Gastrocnemius medialis (tissue), 4 donors: ENCODE results near the gene TCN2. TPM values are rescaled to one million over a fixed set of nuclear protein-coding genes. Genes with fewer than 3 reads are reported as not detected.
A peak's percentile ranks its signal among the peaks of the same experiment; 100 is the strongest.

Experiments
- ATAC-seq, 2 donors: fragments of 150-250 bp; one replicate each; pipeline ENCODE4 v1.9.1; 2016
- DNase-seq, 2 donors: peaks; one replicate each; pipeline ENCODE4 v3.0.0-alpha.2; 2019
- H3K27ac ChIP-seq, 4 donors: fragments of 200-600 bp; sonication (generic); 1 replicate in 1 of 4; 2 replicates in 3 of 4; pipeline ENCODE4 v1.5.1; 2016 to 2018; ENCODE audit warnings: mild to moderate bottlenecking in 2 of 4, moderate library complexity in 1 of 4
- H3K27me3 ChIP-seq, 3 donors: fragments of 200-600 bp; sonication (generic) in 2 of 3; 1 replicate in 1 of 3; 2 replicates in 2 of 3; pipeline versions ENCODE4 v1.5.1 to v1.6.0; 2016 to 2019; ENCODE audit warnings: mild to moderate bottlenecking in 1 of 3, moderate library complexity in 1 of 3
- H3K36me3 ChIP-seq, 2 donors: fragments of 200-600 bp; sonication (generic) in 1 of 2; one replicate each; pipeline ENCODE4 v1.5.1; 2017 to 2018
- H3K4me1 ChIP-seq, 2 donors: fragments of 200-600 bp; sonication (generic) in 1 of 2; one replicate each; pipeline ENCODE4 v1.5.1; 2016 to 2017; ENCODE audit warnings: mild to moderate bottlenecking in 2 of 2
- H3K4me3 ChIP-seq, 4 donors: fragments of 200-600 bp; sonication (generic) in 3 of 4; 1 replicate in 1 of 4; 2 replicates in 3 of 4; pipeline ENCODE4 v1.5.1; 2016 to 2019; ENCODE audit warnings: mild to moderate bottlenecking in 2 of 4
- H3K9me3 ChIP-seq, 3 donors: fragments of 200-600 bp; sonication (generic) in 2 of 3; 1 replicate in 1 of 3; 2 replicates in 2 of 3; pipeline ENCODE4 v1.5.1; 2016 to 2019
- CTCF ChIP-seq, 5 experiments: fragments of 450-650 bp in 3 of 5; fragments of 200-600 bp in 2 of 5; sonication (generic) in 2 of 5; IDR thresholded peaks in 4 of 5; conservative IDR thresholded peaks in 1 of 5; 1 replicate in 4 of 5; 2 replicates in 1 of 5; pipeline ENCODE4 v1.5.1; 2016 to 2019; ENCODE audit warnings: antibody characterized with exemption in 5 of 5, mild to moderate bottlenecking in 3 of 5, moderate library complexity in 3 of 5
- POLR2A ChIP-seq, 2 donors: fragments of 450-650 bp; IDR thresholded peaks; one replicate each; pipeline ENCODE4 v1.6.1; 2017; ENCODE audit warnings: antibody characterized with exemption in 2 of 2, mild to moderate bottlenecking in 2 of 2, moderate library complexity in 2 of 2
- in situ Hi-C, 4 donors: fragments of 200-750 bp; cut with MboI; loops; one replicate each; pipeline versions ENCODE4 v1.15.0 to v1.8.0; 2017; ENCODE audit warnings: low sequenced_read_pairs in 4 of 4
- intact Hi-C: fragments of 100-400 bp; cut with DNase I; formaldehyde crosslinking; loops from one replicate; pipeline ENCODE4 v1.15.1; 2023; ENCODE audit warnings: low total_unique reads
- total RNA-seq, 4 donors: library from RNA; depleted of rRNA; stranded (reverse); fragments of >200 nt; gene quantifications; one replicate each; pipeline versions ENCODE4 v1.1.0 to v1.2.3, GENCODE V29; 2016

TCN2 gene
- total RNA-seq, 4 donors from 2014 or later = 5.1 to 12.8 (median 11.7) TPM

GRCh38 chr22:30574997-30575671 lies 31.8 kb upstream of the TCN2 start:
- H3K9me3 ChIP-seq = no peaks in the 10 kb centered on the region
- peaks cover 0 to 10% of the 10 kb centered on the region in 2 donors for H3K4me1 ChIP-seq
- intact Hi-C loops (no loop called here), in situ Hi-C loops (no loop called here)
- ATAC-seq = peak in 1 of 2 donors; percentile 15
- H3K36me3 ChIP-seq = peaks cover 0 to 48% of the 10 kb centered on the region in 2 donors
- DNase-seq = no peak
- H3K27ac ChIP-seq = no peak overlapping the region
- no peaks in the 10 kb centered on the region for H3K27me3 ChIP-seq
- TF ChIP-seq CTCF (IDR thresholded peaks at IDR 0.05 in 4 of 5, conservative IDR thresholded peaks at IDR 0.05 in 1 of 5) = peak in 1 of 5 experiments; percentile 16
- no peak for TF ChIP-seq POLR2A (IDR thresholded peaks at IDR 0.05)
- H3K4me3 ChIP-seq = no peak overlapping the region

DNA sequence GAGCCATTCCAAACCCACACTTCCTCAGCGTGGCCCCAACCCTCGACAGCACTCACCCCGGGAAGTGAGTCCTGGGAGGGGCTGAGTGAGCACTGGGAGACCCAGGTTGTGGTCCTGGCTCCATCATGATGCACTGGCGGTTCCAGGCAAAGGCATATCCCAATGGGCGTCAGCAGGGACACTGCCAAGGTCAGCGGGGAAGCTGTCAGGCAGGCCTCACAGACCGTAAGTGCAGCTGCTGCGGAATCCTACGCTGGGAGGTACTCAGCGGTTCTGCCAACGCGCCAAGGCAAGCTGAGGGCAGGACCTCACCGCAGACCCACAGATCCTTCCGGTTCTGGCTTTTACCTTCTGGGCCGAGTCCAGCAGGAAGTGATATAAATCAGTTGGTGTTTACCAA lies 31.1 kb upstream of the TCN2 start:
- H3K9me3 ChIP-seq = no peaks in the 10 kb centered on the region
- no peak for ATAC-seq
- in situ Hi-C loops (no loop called here), intact Hi-C loops (no loop called here)
- peaks cover 0 to 55% of the 10 kb centered on the region in 2 donors for H3K36me3 ChIP-seq
- peaks cover 0 to 10% of the 10 kb centered on the region in 2 donors for H3K4me1 ChIP-seq
- TF ChIP-seq CTCF (IDR thresholded peaks at IDR 0.05 in 4 of 5, conservative IDR thresholded peaks at IDR 0.05 in 1 of 5) (no peak), POLR2A (IDR thresholded peaks at IDR 0.05) (no peak)
- H3K4me3 ChIP-seq = no peak overlapping the region
- DNase-seq = no peak
- H3K27ac ChIP-seq = no peak overlapping the region
- no peaks in the 10 kb centered on the region for H3K27me3 ChIP-seq

DNA sequence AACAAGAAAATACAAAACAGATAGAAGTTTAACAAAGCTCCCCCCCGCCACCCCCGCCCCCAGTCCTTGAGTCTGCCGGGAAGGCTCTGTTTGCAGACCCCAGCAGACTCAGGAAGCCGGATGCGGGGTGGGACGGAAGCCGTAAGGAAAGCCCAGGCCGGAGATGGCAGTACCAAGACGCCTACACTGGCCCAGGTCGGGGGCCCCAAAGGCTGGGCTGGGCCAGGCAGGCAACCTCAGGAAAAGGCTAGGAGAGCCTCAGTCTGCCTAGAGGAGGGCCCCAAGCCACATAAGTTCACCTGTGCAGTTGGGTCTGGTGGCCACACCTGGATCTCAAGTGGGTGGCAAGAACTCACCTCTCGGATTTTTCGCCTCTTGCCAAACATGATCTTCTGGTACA lies 28.5 kb upstream of the TCN2 start:
- in situ Hi-C loops = no loop called here
- intact Hi-C loops = no loop called here
- H3K36me3 ChIP-seq = peaks cover 0 to 82% of the 10 kb centered on the region in 2 donors
- peaks cover 0 to 9% of the 10 kb centered on the region in 2 donors for H3K4me1 ChIP-seq
- TF ChIP-seq POLR2A (IDR thresholded peaks at IDR 0.05) (no peak), CTCF (IDR thresholded peaks at IDR 0.05 in 4 of 5, conservative IDR thresholded peaks at IDR 0.05 in 1 of 5) (no peak)
- no peaks in the 10 kb centered on the region for H3K27me3 ChIP-seq
- H3K4me3 ChIP-seq = no peak overlapping the region
- DNase-seq (no peak), ATAC-seq (no peak)
- no peaks in the 10 kb centered on the region for H3K9me3 ChIP-seq
- no peak overlapping the region for H3K27ac ChIP-seq

DNA sequence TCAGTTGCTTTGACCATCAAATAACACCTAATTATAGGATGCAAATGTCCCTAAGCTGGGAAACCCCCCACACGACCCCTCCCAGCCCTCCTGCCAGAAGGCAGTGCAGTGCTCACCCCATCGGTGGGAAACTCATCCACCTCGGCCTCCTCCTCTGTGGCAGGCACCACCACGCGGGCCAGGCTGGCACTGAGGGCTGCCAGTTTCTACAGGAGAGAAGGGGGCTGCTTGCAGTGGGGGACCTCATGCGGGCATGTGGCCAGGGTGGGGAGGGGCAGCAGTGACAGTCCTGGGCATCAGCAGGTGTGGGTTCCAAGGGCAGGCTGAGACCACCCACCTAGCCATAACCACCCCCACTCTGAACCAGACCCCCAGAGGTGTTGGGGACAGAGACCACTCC lies 26.1 kb upstream of the TCN2 start:
- ATAC-seq (no peak), DNase-seq (no peak)
- intact Hi-C loops = no loop called here
- TF ChIP-seq POLR2A (IDR thresholded peaks at IDR 0.05) (no peak), CTCF (IDR thresholded peaks at IDR 0.05 in 4 of 5, conservative IDR thresholded peaks at IDR 0.05 in 1 of 5) (no peak)
- H3K4me3 ChIP-seq = no peak overlapping the region
- H3K27me3 ChIP-seq = no peaks in the 10 kb centered on the region
- H3K36me3 ChIP-seq = peaks cover 0 to 100% of the 10 kb centered on the region in 2 donors
- in situ Hi-C loops = no loop called here
- H3K4me1 ChIP-seq = no peaks in the 10 kb centered on the region
- H3K27ac ChIP-seq = no peak overlapping the region
- H3K9me3 ChIP-seq = no peaks in the 10 kb centered on the region

- in situ Hi-C loops = no loop called here
- H3K27ac ChIP-seq = no peak overlapping the region
Observed at GRCh38 chr22:30582051-30582450, 24.9 kb upstream of the TCN2 start.

More at GRCh38 chr22:30582051-30582450, 24.9 kb upstream of the TCN2 start:
- ATAC-seq = no peak
- no peaks in the 10 kb centered on the region for H3K9me3 ChIP-seq
- no peaks in the 10 kb centered on the region for H3K27me3 ChIP-seq
- H3K4me3 ChIP-seq = no peak overlapping the region
- H3K36me3 ChIP-seq = peaks cover 0 to 100% of the 10 kb centered on the region in 2 donors
- TF ChIP-seq CTCF (IDR thresholded peaks at IDR 0.05 in 4 of 5, conservative IDR thresholded peaks at IDR 0.05 in 1 of 5) (no peak), POLR2A (IDR thresholded peaks at IDR 0.05) (no peak)
- intact Hi-C loops = no loop called here
- no peak for DNase-seq
- no peaks in the 10 kb centered on the region for H3K4me1 ChIP-seq
